Thymus (tissue), 14 donors: Measurements from ENCODE around the gene CTSK. TPM values are rescaled to one million over a fixed set of nuclear protein-coding genes. Genes with fewer than 3 reads are reported as not detected.
"Not testable (repeated sequence)": the region's sequence is repeated elsewhere in the genome, so short reads cannot be mapped to it uniquely, and the experiment has no call there.

Experiments used
- DNase-seq, 9 donors: peaks; one replicate each; pipeline ENCODE4 v3.0.0-alpha.2; 2013; ENCODE audit warnings: low spot score in 9 of 9, low read depth in 6 of 9, missing footprints in 1 of 9
- H3K27ac ChIP-seq, 2 donors: one replicate each; pipeline ENCODE4 v1.5.1; 2013; ENCODE audit warnings: control low read depth in 1 of 2, low read depth in 1 of 2, low read length in 1 of 2, mild to moderate bottlenecking in 1 of 2, moderate library complexity in 1 of 2
- H3K27me3 ChIP-seq, 2 donors: one replicate each; pipeline ENCODE4 v1.5.1; 2013; ENCODE audit warnings: low read length in 1 of 2; ENCODE audit not compliant: control insufficient read depth in 2 of 2, insufficient read depth in 1 of 2
- H3K36me3 ChIP-seq, 2 donors: one replicate each; pipeline ENCODE4 v1.5.1; 2013; ENCODE audit warnings: low read length in 1 of 2, mild to moderate bottlenecking in 1 of 2, moderate library complexity in 1 of 2; ENCODE audit not compliant: control insufficient read depth in 2 of 2, insufficient read depth in 2 of 2
- H3K4me1 ChIP-seq, 2 donors: one replicate each; pipeline ENCODE4 v1.5.1; 2013; ENCODE audit warnings: low read length in 2 of 2; ENCODE audit not compliant: control insufficient read depth in 2 of 2, insufficient read depth in 2 of 2
- H3K4me3 ChIP-seq, 2 donors: one replicate each; pipeline ENCODE4 v1.5.1; 2013; ENCODE audit warnings: low read length in 2 of 2, control low read depth in 1 of 2, mild to moderate bottlenecking in 1 of 2
- H3K9me3 ChIP-seq, 2 donors: one replicate each; pipeline ENCODE4 v1.5.1; 2013; ENCODE audit warnings: low read length in 1 of 2, mild to moderate bottlenecking in 1 of 2; ENCODE audit not compliant: control insufficient read depth in 2 of 2, insufficient read depth in 1 of 2
- WGBS: extraction: QIAGEN DNeasy Blood & Tissue Kit; methylation state at CpG from one replicate; pipeline ENCODE4 v1.1.7; 2013; 5-methylcytosine and 5-hydroxymethylcytosine counted together
- long read RNA-seq, 10 donors: transcript quantifications; one replicate each; lab custom pipeline, GENCODE V29; 2026
- polyA plus RNA-seq: library from polyadenylated mRNA; stranded (reverse); fragments of 200-250 nt; gene quantifications from one replicate; pipeline ENCODE4 v1.2.3, GENCODE V29; 2013
- total RNA-seq: library from RNA; stranded (reverse); fragments of 120-200 nt; gene quantifications from one replicate; pipeline ENCODE4 v1.2.4, GENCODE V29; 2013
- donor health status: healthy.

CTSK gene
- total RNA-seq (8.4 TPM), polyA plus RNA-seq (27.5 TPM)
- long read RNA-seq, donor 1 = 0 reads
- long read RNA-seq, donor 2, partial matches to known transcripts = 15 of 19 reads
- long read RNA-seq, donor 2, other reads (novel, unspliced or antisense) = 0 of 19 reads
- long read RNA-seq, donor 3, partial matches to known transcripts = 11 of 15 reads
- long read RNA-seq, donor 3, other reads (novel, unspliced or antisense) = 0 of 15 reads
- long read RNA-seq, donor 4, transcript CTSK-201 (8 exons, 1,692 nt) = major isoform, 5 of 5 reads
- long read RNA-seq, donor 4, partial matches to known transcripts = 0 of 5 reads
- long read RNA-seq, donor 4, other reads (novel, unspliced or antisense) = 0 of 5 reads
- long read RNA-seq, donor 5, transcript CTSK-201 (8 exons, 1,692 nt) = major isoform, 9 of 24 reads
- long read RNA-seq, donor 5, partial matches to known transcripts = 15 of 24 reads
- long read RNA-seq, donor 5, other reads (novel, unspliced or antisense) = 0 of 24 reads
- long read RNA-seq, donor 6, partial matches to known transcripts = 5 of 8 reads
- long read RNA-seq, donor 6, other reads (novel, unspliced or antisense) = 0 of 8 reads
- long read RNA-seq, donor 7, partial matches to known transcripts = 0 of 3 reads
- long read RNA-seq, donor 7, other reads (novel, unspliced or antisense) = 0 of 3 reads
- long read RNA-seq, donor 8, partial matches to known transcripts = 0 of 2 reads
- long read RNA-seq, donor 8, other reads (novel, unspliced or antisense) = 0 of 2 reads
- long read RNA-seq, donor 9, partial matches to known transcripts = 0 of 2 reads
- long read RNA-seq, donor 9, other reads (novel, unspliced or antisense) = 0 of 2 reads
- long read RNA-seq, donor 10 = 0 reads

DNA sequence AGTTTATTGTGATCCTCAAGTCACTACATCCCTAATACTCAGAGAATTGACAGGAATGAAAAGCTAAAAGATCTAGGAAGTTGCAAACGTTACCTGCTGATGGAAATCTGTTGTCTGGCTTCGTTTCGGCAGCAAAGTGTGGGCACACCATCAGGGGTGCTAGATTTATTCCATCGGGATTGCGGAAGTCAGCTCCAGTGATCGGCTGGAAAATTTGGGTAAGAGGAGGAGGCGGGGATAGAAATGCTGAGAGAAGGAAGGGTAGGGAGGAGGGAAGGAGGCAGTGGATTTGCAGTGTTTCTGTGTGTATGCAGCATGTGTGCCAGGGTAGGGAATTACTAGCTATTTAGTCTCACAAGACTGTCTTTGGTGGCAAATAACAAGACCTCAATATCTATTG, at the start of gene CTSK:
Gene CTSK, minus strand, starts transcription at position 140 of the 400 bp plus-strand sequence. CDS start 1,455 bp downstream, outside the sequence.
- no peak within 1 kb of the TSS for H3K27ac ChIP-seq
- WGBS = 92% methylated on average over 7 of the region's 7 CpGs

GRCh38 chr1:150852734-150853133, 44.7 kb upstream of the CTSK start:
- WGBS = 89% methylated on average over 3 of the region's 3 CpGs
- not testable (repeated sequence) for H3K27ac ChIP-seq

More for the DNA sequence above, at the start of gene CTSK:
- H3K36me3 ChIP-seq = peaks cover 20 to 25% of the 10 kb centered on the region in 2 donors
- peaks cover 7 to 9% of the 10 kb centered on the region in 2 donors for H3K4me1 ChIP-seq
- H3K9me3 ChIP-seq = no peaks in the 10 kb centered on the region
- DNase-seq = no peak
- H3K27me3 ChIP-seq = no peaks in the 10 kb centered on the region
- peak within 1 kb of the TSS in 1 of 2 donors; percentile 4 for H3K4me3 ChIP-seq

DNA sequence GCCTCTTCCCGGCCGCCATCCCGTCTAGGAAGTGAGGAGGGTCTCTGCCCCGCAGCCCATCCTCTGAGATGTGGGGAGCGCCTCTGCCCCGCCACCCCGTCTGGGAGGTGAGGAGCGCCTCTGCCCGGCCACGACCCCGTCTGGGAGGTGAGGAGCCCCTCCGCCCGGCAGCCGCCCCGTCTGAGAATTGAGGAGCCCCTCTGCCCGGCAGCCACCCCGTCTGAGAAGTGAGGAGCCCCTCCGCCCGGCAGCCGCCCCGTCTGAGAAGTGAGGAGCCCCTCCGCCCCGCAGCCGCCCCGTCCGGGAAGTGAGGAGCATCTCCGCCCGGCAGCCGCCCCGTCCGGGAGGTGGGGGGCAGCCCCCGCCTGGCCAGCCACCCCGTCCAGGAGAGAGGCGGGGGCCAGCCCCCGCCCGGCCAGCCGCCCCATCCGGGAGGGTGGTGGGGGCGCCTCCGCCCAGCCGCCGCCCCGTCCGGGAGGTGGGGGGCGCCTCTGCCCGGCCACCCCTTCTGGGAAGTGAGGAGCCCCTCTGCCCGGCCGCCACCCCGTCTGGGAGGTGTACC, 42.8 kb upstream of the CTSK start:
- 99% methylated on average over 46 of the region's 49 CpGs for WGBS
- H3K4me3 ChIP-seq, DNase-seq, H3K4me1 ChIP-seq, H3K27me3 ChIP-seq, H3K9me3 ChIP-seq, H3K27ac ChIP-seq: not testable (repeated sequence)
- H3K36me3 ChIP-seq = peaks cover 8 to 27% of the 10 kb centered on the region in 2 donors

More at GRCh38 chr1:150852734-150853133, 44.7 kb upstream of the CTSK start:
- H3K9me3 ChIP-seq, H3K4me1 ChIP-seq, H3K27me3 ChIP-seq, H3K4me3 ChIP-seq, DNase-seq: not testable (repeated sequence)
- peaks cover 8 to 27% of the 10 kb centered on the region in 2 donors for H3K36me3 ChIP-seq

- Histone ChIP-seq H3K27me3 (no peaks in the 10 kb centered on the region), H3K4me1 (no peaks in the 10 kb centered on the region), H3K27ac (no peak overlapping the region), H3K4me3 (no peak overlapping the region), H3K36me3 (peaks cover 3 to 8% of the 10 kb centered on the region in 2 donors), H3K9me3 (no peaks in the 10 kb centered on the region)
- 99% methylated on average over 4 of the region's 4 CpGs for WGBS
- DNase-seq = no peak
Measured at GRCh38 chr1:150846473-150847146, 38.5 kb upstream of the CTSK start.

DNA sequence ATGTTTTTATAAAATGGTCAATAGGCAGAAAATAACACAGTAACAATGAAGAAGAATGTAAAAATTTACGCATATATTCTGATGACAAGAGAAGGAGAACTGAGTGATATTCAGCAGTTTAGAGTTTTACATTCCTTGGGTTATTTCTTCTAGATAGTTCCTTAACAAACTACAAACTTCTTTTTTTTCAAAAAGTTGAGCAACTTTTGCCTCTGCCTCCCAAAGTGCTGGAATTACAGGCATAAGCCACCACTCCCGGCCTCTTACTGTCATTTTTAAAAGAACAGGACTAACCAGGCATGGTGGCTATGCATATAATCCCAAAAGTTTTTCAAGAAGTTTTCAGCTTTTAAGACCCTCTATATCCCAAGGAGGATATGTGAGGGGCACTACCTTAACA, 35.4 kb upstream of the CTSK start:
- Histone ChIP-seq H3K9me3 (no peaks in the 10 kb centered on the region), H3K4me3 (no peak overlapping the region), H3K36me3 (peaks cover 6 to 10% of the 10 kb centered on the region in 2 donors), H3K27ac (no peak overlapping the region), H3K27me3 (no peaks in the 10 kb centered on the region), H3K4me1 (no peaks in the 10 kb centered on the region)
- 99% methylated on average over 2 of the region's 2 CpGs for whole genome bisulfite sequencing
- DNase-seq = no peak

GRCh38 chr1:150842964-150843363, 34.9 kb upstream of the CTSK start:
- no peak for DNase-seq
- Histone ChIP-seq H3K27ac (no peak overlapping the region), H3K27me3 (no peaks in the 10 kb centered on the region), H3K36me3 (peaks cover 6 to 10% of the 10 kb centered on the region in 2 donors), H3K4me3 (no peak overlapping the region), H3K9me3 (no peaks in the 10 kb centered on the region), H3K4me1 (no peaks in the 10 kb centered on the region)
- over 99% methylated on average over 2 of the region's 2 CpGs for WGBS

DNA sequence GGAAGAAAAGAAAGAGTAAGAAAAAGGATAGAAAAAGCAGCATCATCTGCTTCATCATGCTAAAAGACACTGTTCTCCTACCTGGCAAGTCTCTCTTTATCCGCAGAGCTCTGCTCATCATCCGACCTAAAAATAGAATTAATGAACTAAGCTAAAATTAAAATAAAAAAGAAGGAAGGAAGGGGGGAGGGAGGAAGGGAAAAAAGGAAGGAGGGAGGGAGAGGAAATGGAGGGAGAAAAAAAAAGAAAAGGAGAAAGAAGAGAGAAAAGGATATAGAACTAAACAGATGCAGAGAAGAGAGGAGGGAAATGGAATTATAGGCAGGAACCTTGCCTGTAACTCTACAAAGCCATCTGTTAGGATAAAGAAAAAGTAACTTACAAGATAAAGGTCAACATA, 34.3 kb upstream of the CTSK start:
- DNase-seq = no peak
- no peaks in the 10 kb centered on the region for H3K9me3 ChIP-seq
- no peak overlapping the region for H3K27ac ChIP-seq
- no peaks in the 10 kb centered on the region for H3K27me3 ChIP-seq
- H3K4me1 ChIP-seq = no peaks in the 10 kb centered on the region
- 90% methylated on average over 2 of the region's 2 CpGs for WGBS
- H3K36me3 ChIP-seq = peaks cover 6 to 10% of the 10 kb centered on the region in 2 donors
- no peak overlapping the region for H3K4me3 ChIP-seq

DNA sequence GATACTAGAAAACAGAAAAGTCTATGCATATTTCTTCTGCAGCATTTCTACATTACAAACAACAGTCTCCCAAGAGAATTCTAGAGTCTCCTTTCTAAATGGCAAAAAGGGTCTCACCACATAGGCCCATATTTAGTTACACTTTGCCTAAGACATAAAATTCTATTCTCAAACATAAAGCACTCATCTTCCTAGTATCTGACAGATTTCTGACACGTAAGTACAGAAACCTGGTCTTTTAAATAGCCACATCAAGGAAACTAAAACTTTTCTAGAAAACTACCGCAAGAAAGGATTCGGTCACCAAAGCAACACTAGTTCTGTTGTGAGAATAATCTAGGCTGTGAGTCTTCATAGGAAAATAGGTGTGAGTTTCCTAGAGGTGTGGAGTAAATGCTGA, 33.6 kb upstream of the CTSK start:
- Histone ChIP-seq H3K4me1 (no peaks in the 10 kb centered on the region), H3K27me3 (no peaks in the 10 kb centered on the region), H3K9me3 (no peaks in the 10 kb centered on the region), H3K4me3 (no peak overlapping the region), H3K27ac (no peak overlapping the region), H3K36me3 (peaks cover 7 to 10% of the 10 kb centered on the region in 2 donors)
- peak in 3 of 9 donors; percentile 1 to 52 (median 9) for DNase-seq
- 53% methylated on average over 3 of the region's 3 CpGs for WGBS
